Left cardiac atrium (tissue), 4 donors: ENCODE data around the gene CHST3. TPM values are rescaled to one million over a fixed set of nuclear protein-coding genes. Genes with fewer than 3 reads are reported as not detected.
A peak's percentile ranks its signal among the peaks of the same experiment; 100 is the strongest.
"Not testable (repeated sequence)": the region's sequence is repeated elsewhere in the genome, so short reads cannot be mapped to it uniquely, and the experiment has no call there.

ENCODE experiments used
- ATAC-seq, 2 donors: fragments of 200-7000 bp; cut with Tn5 transposase; one replicate each; pipeline ENCODE4 v1.9.1; 2020; ENCODE audit warnings: mild to moderate bottlenecking in 2 of 2, moderate library complexity in 2 of 2
- DNase-seq: peaks from one replicate; pipeline ENCODE4 v3.0.0-alpha.2; 2020
- intact Hi-C, 2 donors: fragments of 100-400 bp; cut with DNase I; formaldehyde crosslinking; loops; one replicate each; pipeline versions ENCODE4 v1.14.1 to v1.15.1; 2022 to 2023
- total RNA-seq, 2 donors: library from RNA; stranded (reverse); fragmentation: NEBNext Ultra II Directional; extraction: Animal tissue kit (Norgen Biotek cat#: 25700); gene quantifications; one replicate each; pipeline ENCODE4 v1.2.1, GENCODE V29; 2021
- donor health status: DM: no; HTN: yes; CAD: no.
- donor health status: DM: no; HTN: yes; CAD: no; lungs with severe emphysema.
- donor health status: DM: yes; HTN: yes; CAD: no.
- donor health status: Dilated cardiomyopathy.

The CHST3 gene
- total RNA-seq, 2 donors from 2014 or later: 17.7 to 40.0 TPM

DNA sequence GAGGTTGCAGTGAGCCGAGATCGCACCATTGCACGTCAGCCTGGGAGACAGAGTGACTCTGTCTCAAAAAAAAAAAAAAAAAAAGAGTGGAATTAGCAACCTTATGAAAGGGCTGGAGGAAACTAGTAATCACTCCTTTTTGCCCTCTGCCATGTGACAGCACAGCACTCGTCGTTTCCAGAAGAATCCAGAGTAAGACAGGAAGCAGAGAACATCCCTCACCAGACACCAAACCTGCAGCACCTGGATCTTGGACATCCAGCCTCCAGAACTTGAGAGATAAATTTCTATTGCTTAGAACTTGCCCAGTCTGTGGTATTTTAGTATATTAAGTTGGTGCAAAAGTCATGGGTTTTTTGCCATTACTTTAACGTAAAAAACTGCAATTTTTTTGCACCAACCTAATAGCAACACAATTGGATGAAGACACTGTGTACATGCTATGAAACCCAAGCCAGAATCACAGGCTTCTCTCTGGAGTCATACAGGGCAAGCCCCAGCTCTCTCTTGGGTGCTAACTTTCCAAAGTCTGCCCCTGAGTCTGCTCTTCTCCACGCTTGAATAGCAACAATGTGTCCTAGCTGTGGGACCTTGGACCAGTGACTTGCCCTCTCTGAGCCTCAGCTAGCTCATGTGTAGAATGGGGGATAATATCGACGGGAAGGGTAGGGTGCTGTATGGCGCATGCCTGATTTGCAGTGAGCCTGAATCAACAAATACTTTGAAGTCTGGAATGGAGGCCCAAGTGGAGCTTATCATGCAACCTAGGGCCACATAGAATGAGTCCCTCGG is 55.1 kb downstream of the CHST3 start:
- ATAC-seq: no peak
- no peak for DNase-seq
- intact Hi-C loops: no loop called here

DNA sequence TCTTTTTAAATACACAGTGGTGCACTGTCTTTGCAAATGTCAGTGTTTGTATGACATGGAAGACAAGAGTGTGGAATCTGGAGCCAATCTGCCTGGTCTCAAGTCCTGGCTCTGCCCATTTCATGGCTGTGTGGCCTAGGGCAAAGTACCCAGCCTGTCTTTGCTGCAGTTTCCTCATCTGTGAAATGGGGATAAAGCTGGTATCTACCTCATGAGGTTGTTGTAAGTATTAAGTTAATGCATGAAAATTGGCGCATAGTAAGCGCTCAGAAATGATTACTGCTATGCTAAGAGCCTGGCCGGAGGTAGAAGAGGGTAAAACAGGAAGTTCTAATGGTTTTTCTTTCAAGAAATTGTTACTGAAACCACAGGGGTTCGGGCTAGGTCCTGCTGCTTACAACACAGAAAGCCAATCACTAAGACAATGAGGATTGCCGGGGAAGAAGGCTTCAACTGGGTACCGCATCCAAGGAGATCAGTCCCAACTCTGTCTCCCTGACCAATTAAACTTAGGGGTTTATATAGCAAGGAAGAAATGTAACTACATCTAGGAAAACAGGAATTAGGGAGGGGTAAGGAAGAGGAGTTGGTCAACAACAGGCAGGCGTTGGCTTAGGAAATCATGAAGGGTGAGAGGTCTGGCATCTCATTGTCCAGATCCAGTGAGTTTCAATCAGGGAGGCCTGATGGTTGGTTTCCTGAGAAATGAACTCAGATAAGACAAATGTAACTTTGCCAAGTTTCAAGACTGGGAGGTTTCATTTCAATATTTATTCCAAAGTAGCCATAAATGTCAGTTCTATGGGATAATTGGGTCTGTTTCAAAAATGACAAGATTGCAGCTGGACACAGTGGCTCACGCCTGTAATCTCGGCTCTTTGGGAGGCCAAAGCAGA is 57.0 kb downstream of the CHST3 start:
- intact Hi-C loops: no loop called here
- DNase-seq (no peak), ATAC-seq (peak in 1 of 2 donors; percentile 25)

DNA sequence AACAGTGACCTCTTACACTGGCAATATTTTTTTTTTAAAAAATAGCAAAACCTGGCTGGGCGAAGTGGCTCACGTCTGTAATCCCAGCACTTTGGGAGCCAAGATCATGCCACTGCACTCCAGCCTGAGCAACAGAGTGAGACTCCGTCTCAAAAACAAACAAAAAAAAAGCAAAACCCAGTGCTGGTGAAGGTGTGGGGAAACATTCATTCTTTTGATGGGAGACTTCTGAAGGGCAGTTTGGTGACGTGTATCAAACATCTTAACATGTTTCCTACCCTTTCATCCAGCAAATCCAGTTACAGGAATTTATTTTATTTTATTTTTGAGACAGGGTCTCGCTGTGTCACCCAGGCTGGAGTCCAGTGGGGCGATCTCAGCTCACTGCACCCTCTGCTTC is 58.0 kb downstream of the CHST3 start:
- intact Hi-C loops: no loop called here
- DNase-seq (no peak), ATAC-seq (no peak)

DNA sequence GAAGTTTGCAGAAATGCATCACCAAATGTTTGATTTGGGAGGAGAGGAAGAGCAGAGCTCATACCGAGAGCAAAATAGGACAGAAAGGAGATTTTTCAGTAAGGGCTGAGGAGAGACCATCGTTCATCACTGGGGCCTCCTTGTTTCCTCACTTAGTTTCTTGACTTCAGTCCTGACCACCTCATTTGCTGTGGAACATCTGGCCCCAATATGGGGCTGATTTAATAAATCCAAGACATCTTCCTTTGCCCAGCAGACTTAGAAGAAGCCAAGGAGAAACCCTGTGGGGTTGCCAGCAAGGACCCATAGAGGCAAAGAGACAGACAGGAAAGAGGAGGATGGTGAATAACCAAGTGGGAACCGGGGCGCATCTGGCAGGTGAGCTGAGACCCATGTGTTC is 60.4 kb downstream of the CHST3 start:
- intact Hi-C loops: no loop called here
- no peak for ATAC-seq
- DNase-seq: no peak

DNA sequence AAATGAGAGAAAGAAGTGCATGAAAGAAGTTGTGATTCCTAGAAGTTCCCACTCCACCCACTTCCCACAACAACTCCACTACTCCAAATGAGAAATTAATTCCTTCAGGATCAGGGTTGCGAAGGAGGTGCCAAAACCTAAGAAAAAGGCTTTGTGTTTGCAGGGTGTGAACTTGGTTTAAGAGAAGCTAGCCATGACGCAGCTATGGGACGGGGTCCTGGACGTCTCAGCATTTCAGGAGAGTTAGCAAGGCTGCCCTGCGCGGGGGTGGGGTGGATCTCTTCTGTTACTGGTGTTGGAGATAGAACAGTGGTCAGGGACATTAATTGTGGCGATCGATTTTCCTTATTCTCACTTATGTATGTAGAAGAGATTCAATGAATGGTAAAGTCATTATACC is 61.2 kb downstream of the CHST3 start:
- ATAC-seq: no peak
- intact Hi-C loops: no loop called here
- DNase-seq: no peak

DNA sequence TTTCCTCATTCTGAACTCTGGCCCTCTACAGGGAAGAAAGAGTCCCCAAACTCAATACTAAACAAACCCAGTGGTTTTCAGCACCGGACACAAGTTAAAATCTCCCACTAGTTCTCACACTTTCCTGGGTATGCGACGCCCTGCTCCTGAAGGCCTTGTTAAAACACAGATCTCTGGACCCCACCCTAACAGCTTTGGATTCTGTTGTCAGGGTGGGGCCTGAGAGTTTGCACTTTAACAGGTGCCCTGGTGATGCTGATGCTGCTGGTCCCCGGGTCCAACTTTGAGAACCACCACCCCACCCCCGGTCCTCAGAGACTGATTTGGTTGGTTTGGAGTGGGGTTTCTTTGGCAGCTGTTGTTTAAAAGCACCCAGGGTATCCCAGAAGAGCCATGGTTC is 61.6 kb downstream of the CHST3 start:
- intact Hi-C loops: no loop called here
- no peak for DNase-seq
- no peak for ATAC-seq

DNA sequence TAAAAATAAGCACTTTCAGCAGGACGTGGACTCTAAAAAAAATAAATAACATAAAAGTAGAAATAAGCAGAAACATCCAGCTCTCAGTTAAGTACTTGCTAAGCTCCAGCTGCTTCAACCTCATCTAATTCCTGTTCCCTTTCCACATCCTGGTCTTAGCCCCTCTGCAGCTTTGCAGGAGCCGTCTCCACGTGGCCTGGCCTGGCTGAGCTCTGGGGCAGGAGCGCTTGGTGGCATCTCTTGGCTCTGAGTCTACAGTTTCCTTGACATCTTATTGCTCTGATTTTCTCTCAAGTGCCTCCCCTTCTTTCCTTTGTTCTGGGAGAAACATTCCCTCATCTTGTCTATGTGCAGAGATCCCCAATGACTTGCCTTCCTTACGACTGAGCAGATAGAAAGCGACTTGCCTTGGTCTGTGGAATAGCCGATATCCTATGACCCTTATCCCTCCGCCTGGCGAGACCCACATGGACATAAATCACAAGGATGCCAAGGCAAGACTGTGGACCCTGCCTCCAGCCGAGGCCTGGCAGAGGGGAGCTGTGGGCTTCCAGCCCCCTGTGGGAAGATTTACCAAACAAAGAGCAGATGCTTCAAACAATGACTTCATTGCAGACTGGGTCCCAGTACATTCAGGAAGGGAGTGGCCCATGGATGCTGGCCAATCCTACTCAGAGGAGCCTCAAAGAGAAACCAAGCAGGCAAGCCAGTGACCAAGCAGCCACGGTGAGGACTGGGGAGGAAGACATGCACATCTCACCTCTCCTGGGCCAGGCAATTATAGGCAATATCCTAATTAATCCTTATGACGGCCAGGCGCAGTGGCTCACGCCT is 62.3 kb downstream of the CHST3 start:
- DNase-seq (peak; percentile 53), ATAC-seq (no peak)
- intact Hi-C loops: no loop called here

DNA sequence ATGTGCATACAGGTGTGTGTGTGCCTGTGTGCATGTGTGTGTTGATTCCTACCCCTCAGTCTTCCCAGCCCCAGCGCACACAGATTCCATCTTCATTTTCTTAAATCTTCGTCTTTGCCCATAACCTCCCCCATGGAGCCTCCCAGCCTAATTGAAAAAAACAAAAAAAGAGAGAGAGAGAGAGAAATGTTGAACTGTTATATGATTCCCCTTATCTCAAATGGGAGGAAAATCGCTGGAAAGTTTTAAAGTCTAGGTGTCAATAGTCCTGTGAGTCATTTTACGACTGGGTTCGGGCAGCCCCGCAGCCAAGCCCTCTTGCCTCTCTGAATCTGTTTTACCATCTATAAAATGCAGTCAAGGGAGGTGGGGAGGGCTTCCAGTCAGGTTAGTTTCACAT is 63.3 kb downstream of the CHST3 start:
- peak in 1 of 2 donors; percentile 61 for ATAC-seq
- intact Hi-C loops: no loop called here
- peak; percentile 3 for DNase-seq

DNA sequence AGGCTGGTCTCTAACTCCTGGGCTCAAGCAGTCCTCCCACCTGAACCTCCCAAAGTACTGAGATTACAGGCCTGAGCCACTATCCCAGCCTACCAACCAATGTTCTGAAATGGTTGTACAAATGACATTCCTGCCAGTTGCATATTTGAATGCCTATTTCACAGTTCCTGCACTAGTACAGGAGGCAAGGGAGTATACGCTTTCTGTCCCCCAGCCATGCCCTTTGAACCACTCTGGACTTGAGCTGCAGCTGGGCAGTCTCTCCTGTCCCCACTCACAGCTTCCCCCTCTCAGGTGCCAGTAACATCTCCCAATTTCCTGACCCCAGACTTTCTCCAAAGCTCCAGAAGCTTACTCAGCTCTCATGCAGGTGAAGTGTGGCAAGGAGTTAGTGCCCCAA is 65.2 kb downstream of the CHST3 start:
- DNase-seq (no peak), ATAC-seq (no peak)
- intact Hi-C loops: no loop called here

DNA sequence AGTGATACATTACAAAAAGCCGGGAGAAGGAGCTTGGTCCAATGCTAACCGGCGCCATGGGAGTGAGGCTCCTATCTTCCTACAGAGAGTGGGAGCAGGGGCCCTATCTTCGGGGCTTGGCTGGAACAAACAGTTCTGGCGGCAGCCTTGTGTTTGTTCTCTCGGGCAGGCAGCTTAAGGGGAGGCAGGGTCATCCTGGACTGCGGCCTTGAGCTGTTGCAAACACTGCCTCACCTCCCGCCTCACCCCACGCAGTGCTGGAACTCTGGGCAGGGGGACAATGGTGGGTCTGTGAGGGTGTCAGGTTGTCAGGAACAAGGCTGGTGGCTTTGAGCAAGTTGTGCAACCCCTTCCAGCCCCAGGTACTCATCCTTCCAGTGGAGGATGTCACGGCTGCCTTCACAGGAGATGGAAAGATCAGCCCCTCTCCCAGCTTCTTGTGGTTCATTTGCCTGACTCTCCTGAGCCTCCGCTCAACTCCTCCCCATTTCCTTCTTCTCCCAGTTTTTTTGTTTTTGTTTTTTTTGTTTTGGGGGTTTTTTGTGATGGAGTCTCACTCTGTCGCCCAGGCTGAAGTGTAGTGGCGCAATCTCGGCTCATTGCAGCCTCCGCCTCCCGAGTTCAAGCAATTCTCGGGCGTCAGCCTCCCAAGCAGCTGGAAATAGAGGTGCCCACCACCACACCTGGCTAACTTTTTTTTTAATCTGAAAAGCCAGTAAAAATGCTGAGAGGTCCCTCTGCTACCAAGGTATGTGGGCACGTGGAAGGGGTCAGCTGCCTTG is 66.8 kb downstream of the CHST3 start:
- ATAC-seq (peak; percentile 84 to 95), DNase-seq (peak; percentile 78)
- intact Hi-C loops: no loop called here

DNA sequence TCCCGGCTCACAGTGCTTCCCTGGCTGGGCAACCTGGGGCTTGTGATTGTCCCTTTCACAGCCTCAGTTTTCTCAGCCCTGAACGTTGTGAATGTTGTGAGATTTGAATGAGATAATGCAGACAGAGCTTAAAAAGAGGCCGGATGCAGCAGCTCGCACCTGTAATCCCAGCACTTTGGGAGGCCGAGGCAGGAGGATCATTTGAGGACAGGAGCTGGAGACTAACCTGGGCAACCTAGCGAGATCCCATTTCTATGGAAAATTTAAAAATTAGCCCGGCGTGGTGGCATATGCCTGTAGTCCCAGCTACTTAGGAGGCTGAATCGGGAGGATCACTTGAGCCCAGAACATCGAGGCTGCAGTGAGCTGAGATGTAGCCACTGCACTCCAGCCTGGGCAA is 67.5 kb downstream of the CHST3 start:
- intact Hi-C loops: no loop called here
- DNase-seq (no peak), ATAC-seq (no peak)

DNA sequence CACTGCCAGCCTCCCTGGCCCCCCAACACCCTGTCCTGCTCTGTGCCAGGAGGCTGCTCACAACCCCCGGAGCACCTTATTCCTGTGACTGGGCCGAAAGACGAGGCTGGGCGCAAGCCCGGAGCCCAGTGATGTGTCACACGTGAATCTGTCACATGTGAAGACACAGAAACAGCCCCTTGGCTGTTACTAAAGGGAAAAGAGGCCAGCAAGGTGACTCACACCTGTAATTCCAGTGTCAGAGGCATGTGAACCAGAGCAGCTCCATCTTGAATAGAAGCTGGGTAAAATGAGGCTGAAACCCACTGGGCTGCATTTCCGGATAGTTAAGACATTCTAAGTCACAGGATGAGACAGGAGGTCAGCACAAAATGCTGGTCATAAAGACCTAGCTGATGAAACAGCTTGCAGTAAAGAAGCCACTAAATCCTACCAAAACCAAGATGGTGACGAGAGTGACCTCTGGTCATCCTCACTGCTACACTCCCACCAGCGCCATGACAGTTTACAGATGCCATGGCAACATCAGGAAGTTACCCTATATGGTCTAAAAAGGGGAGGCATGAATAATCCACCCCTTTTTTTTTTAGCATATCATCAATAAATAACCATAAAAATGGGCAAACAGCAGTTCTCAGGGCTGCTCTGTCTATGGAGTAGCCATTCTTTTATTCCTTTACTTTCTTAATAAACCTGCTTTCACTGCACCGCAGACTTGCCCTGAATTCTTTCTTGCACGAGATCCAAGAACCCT is 68.4 kb downstream of the CHST3 start:
- DNase-seq, intact Hi-C loops, ATAC-seq: not testable (repeated sequence)

DNA sequence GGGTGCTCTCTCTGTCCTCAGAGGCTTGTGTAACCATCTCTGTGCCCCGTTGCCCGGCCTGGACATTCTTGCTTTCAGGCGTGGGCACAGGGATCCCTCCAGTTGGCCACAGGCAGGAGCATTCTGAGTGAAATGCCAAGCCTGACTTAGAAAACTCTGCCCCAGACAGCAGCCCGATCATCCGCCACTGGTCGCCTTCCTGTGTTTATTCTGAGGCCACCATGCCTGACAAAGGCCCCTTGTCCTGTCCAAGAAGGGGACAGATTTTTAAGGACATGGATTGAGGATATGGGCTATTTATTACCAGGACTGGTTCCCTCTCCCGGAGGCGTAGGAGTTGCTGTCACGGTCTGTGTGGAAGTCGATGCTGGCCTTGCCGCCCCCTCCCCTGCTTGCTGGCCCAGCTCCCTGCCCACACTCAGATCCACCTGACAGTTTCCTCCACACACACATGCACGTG is 69.9 kb downstream of the CHST3 start:
- no peak for DNase-seq
- intact Hi-C loops: no loop called here
- ATAC-seq: no peak

DNA sequence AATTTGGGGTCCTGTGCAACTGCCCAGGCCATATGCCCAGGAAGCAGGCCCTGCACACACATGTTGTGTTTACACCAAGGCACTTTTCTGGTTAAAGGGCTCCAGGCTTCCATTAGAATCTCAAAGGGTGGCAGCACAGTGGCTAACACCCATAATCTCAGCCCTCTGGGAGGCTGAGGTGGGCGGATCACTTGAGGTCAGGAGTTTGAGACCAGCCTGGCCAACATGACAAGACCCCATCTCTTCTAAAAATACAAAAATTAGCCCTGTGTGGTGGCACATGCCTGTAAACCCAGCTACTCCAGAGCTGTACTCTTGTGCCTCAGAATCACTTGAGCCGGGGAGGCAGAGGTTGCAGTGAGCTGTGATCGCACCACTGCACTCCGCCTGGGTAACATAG is 70.6 kb downstream of the CHST3 start:
- no peak for DNase-seq
- intact Hi-C loops: no loop called here
- no peak for ATAC-seq

DNA sequence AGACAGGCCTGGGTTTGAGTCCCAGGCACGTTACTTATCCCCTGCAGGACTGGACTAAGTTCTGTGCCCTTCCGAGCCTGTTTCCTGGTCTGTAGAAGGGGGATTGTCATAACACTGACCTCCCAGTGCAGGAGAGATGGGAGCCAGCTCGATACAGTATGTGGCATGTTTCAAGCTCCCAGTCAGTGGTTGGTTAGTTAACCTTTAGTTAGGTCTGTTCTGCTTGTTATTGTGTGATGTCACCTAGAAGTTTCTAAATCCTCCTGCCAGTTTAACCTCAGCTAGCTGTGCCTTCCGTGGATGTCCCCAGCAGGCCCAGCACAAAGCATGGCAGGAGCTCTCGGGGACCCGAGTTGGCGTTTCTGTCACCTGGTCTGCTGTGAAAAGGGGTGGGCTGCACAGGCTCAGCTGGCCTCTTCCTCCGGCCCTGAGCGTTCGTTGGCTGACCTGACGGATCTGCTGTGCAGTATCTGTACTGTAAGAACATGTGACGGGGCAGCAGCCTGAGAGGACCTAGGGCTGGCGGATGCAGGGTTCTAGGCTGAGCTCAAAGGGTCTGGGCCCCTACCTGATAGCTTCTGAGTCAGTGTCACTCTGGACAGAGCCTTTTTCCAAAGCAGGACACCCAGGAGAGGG is 71.2 kb downstream of the CHST3 start:
- ATAC-seq (peak; percentile 16 to 23), DNase-seq (no peak)
- intact Hi-C loops: no loop called here

DNA sequence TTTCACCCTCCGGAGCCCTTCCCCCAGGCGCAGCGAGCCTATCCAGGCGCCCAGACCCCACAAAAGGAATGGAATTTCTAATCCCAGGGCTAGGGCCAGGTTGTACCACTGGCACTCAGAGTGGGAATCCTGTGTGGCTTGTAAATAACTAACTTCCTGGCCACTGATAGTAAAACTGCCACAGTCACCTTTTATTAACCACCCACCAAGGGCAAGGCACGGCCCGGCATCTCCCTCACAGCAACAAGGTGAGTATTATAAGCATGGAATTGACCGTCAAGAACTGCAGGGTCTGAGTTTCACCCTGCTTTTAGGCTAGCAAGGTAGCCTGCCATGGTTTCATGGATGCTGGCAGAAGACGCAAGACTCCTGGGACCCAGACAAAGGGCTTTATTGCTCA is 73.1 kb downstream of the CHST3 start:
- DNase-seq: no peak

DNA sequence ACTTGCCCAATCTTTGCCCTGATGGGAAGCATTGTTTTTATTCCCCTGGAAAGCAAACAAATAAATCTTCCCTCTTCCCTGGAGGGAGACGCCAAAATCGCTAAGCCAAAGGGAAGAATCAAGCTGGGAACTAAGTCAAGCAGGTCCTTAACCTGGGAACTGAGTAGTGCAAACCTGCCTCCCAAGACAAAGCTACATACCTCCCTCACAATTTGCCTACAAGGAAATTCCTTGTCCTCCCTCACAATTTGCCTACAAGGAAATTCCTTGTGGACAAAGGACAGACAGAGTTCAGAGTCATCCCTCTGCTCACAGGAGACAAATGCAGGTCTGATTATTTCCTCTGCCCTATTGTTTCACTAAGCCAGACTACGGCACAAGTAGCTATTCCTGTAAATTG is 73.6 kb downstream of the CHST3 start:
- intact Hi-C loops: no loop called here
- DNase-seq (no peak), ATAC-seq (no peak)

More for the DNA sequence above, 73.1 kb downstream of the CHST3 start:
- intact Hi-C loops: no loop called here
- ATAC-seq: no peak
